Right atrium auricular region (tissue), 2 donors: ENCODE results near the gene PXDC1. TPM values are rescaled to one million over a fixed set of nuclear protein-coding genes. Genes with fewer than 3 reads are reported as not detected.

ENCODE experiments used
- DNase-seq: peaks from one replicate; pipeline ENCODE4 v3.0.0-alpha.2; 2019; ENCODE audit warnings: low spot score
- H3K27ac ChIP-seq, 2 donors: fragments of 200-600 bp; sonication (generic); 1 replicate in 1 of 2; 2 replicates in 1 of 2; pipeline ENCODE4 v1.5.1; 2016 to 2019
- H3K27me3 ChIP-seq, 2 donors: fragments of 200-600 bp; sonication (generic); one replicate each; pipeline versions ENCODE4 v1.5.1 to v1.6.0; 2017 to 2019
- H3K36me3 ChIP-seq: fragments of 200-600 bp; sonication (generic); one replicate; pipeline ENCODE4 v1.5.1; 2016
- H3K4me1 ChIP-seq, 2 donors: fragments of 200-600 bp; sonication (generic); one replicate each; pipeline versions ENCODE4 v1.5.1 to v1.6.0; 2017 to 2019
- H3K4me3 ChIP-seq, 2 donors: fragments of 200-600 bp; sonication (generic); 1 replicate in 1 of 2; 2 replicates in 1 of 2; pipeline ENCODE4 v1.5.1; 2017 to 2019; ENCODE audit warnings: mild to moderate bottlenecking in 1 of 2, moderate library complexity in 1 of 2
- H3K9me3 ChIP-seq, 2 donors: fragments of 200-600 bp; sonication (generic); one replicate each; pipeline ENCODE4 v1.5.1; 2019
- total RNA-seq, 2 donors: library from RNA; depleted of rRNA; stranded (reverse); fragments of >200 nt; gene quantifications; one replicate each; pipeline ENCODE4 v1.1.0, GENCODE V29; 2016
- TF ChIP-seq, protein P1 (sequence below), 2 donors: fragments of 200-600 bp; sonication (generic); IDR thresholded peaks; one replicate each; pipeline ENCODE4 v1.5.1; 2019; ENCODE audit warnings: antibody characterized with exemption in 2 of 2

The PXDC1 gene
- total RNA-seq, 2 donors from 2014 or later, result 43.5 to 77.2 TPM

DNA sequence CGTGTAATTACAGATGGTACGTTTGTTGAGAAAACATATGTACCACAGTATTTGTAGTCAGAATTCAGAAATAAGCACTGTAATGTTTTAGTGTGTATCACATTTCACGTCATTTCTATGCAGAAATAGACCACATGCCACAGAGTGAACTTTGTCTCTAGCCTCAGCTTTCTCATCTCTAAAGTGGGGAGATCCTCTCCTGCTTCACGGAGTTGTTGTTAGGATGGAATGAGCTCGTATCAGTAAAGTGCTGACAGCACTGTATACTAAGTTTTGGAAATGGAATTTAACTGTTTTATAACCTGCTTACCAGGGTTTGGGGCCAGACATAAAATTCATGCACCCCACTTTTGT lies 34.2 kb upstream of the PXDC1 start:
- DNase-seq, result no peak
- no peaks in the 10 kb centered on the region for H3K27me3 ChIP-seq
- no peaks in the 10 kb centered on the region for H3K4me1 ChIP-seq
- no peak overlapping the region for H3K27ac ChIP-seq
- no peaks in the 10 kb centered on the region for H3K36me3 ChIP-seq
- TF ChIP-seq, protein P1, sequence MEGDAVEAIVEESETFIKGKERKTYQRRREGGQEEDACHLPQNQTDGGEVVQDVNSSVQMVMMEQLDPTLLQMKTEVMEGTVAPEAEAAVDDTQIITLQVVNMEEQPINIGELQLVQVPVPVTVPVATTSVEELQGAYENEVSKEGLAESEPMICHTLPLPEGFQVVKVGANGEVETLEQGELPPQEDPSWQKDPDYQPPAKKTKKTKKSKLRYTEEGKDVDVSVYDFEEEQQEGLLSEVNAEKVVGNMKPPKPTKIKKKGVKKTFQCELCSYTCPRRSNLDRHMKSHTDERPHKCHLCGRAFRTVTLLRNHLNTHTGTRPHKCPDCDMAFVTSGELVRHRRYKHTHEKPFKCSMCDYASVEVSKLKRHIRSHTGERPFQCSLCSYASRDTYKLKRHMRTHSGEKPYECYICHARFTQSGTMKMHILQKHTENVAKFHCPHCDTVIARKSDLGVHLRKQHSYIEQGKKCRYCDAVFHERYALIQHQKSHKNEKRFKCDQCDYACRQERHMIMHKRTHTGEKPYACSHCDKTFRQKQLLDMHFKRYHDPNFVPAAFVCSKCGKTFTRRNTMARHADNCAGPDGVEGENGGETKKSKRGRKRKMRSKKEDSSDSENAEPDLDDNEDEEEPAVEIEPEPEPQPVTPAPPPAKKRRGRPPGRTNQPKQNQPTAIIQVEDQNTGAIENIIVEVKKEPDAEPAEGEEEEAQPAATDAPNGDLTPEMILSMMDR (IDR thresholded peaks at IDR 0.05), result no peak
- no peak overlapping the region for H3K4me3 ChIP-seq
- no peaks in the 10 kb centered on the region for H3K9me3 ChIP-seq

DNA sequence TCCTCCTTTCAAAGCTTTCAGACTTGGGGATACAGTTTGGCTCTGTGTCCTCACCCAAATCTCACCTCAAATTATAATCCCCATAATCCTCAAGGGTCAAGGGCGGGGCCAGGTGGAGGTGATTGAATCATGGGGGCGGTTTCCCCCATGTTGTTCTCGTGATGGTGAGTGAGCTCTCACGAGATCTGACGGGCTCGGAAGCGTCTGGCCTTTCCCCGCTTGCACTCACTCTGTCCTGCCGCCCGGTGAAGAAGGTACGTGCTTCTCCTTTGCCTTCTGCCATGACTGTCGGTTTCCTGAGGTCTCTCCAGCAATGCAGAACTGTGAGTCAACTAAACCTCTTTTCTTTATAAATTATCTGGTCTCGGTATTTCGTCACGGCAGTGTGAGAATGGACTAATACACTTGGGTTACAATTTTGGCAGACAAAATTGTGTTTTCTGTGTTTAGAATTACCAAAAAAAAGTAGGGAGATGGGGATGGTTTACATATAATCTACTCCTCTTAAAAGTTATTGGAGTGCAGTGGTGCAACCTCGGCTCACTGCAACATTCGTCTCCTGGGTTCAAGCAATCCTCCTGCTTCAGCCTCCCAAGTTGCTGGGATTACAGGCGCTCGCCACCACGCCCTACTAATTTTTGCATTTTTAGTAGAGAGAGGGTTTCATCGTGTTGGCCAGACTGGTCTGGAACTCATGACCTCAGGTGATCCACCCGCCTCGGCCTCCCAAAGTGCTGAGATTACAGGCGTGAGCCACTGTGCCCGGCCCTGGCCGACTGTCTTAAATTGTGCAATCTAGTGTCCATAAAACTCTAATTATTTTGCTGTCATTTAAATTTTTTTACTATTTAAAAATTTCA lies 33.6 kb upstream of the PXDC1 start:
- no peaks in the 10 kb centered on the region for H3K9me3 ChIP-seq
- H3K4me3 ChIP-seq, result no peak overlapping the region
- TF ChIP-seq, protein P1 (IDR thresholded peaks at IDR 0.05), result no peak
- no peak overlapping the region for H3K27ac ChIP-seq
- no peaks in the 10 kb centered on the region for H3K4me1 ChIP-seq
- H3K36me3 ChIP-seq, result no peaks in the 10 kb centered on the region
- H3K27me3 ChIP-seq, result no peaks in the 10 kb centered on the region
- no peak for DNase-seq

DNA sequence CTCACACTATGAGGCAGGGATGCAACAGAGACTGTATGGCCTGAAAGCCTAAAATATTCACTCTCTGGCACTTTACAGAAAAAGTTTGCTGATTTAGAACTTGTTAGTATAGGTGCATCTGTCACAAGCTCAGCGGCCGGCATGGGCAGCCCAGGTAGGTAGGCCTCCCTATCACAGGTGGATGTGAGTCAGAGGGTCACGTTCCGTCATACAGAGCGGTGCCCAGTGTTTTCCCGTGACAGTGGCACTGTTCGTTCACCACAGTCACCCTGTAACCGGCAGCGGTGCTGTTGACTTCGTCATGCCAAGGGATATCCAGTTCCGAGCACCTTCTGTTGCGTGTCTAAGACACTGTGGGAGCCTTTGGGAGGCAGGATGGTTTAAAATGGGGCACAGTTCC lies 32.9 kb upstream of the PXDC1 start:
- TF ChIP-seq, protein P1 (IDR thresholded peaks at IDR 0.05), result no peak
- Histone ChIP-seq H3K36me3 (no peaks in the 10 kb centered on the region), H3K4me3 (no peak overlapping the region), H3K4me1 (no peaks in the 10 kb centered on the region), H3K9me3 (no peaks in the 10 kb centered on the region), H3K27me3 (no peaks in the 10 kb centered on the region), H3K27ac (no peak overlapping the region)
- DNase-seq, result no peak

DNA sequence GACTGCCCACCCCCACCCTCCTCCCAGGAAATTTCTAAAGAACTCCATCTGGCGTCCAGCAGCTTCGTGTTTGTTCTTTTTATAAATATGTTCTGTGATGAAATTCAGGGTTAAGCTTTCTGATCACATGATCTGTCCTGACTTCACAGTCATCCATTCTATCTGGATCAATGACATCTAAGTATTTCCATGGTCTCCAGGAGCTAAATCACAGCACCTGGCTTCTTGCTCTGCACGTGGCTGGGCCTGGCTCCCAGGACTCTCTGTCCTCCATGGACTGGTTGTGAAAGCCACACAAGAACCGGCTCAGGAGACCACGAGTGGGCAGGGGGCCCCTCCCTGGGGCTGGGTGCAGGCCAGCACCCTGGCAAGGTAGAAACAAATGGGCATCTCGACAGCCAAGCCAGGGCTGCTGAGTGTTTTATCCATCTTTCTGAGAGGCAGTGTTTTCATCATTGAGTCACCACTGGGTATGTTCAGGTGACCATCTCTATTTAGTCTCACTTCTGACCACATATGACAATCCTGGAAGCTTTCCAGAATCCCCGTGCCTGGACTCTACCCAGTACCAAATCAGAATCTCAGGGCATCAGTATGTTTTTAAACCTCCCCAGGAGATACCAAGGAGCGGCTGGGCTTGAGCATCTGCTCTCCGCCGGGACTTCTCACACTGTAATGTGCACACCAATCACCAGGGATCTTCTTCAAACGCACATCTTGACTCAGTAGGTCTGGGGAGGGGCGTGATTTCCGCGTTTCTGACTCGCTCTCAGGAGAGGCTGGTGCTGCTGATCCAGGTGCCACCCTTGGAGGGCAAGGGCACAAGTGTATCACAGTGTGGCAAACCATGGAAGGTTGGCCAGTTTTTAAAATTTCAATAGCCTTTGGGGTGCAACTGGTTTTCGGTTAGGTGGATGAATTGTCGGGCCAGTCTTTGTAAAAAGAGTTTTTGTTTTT lies 31.6 kb upstream of the PXDC1 start:
- H3K27ac ChIP-seq, result no peak overlapping the region
- no peaks in the 10 kb centered on the region for H3K36me3 ChIP-seq
- H3K27me3 ChIP-seq, result no peaks in the 10 kb centered on the region
- TF ChIP-seq, protein P1 (IDR thresholded peaks at IDR 0.05), result no peak
- H3K4me1 ChIP-seq, result no peaks in the 10 kb centered on the region
- no peak overlapping the region for H3K4me3 ChIP-seq
- no peaks in the 10 kb centered on the region for H3K9me3 ChIP-seq
- no peak for DNase-seq

DNA sequence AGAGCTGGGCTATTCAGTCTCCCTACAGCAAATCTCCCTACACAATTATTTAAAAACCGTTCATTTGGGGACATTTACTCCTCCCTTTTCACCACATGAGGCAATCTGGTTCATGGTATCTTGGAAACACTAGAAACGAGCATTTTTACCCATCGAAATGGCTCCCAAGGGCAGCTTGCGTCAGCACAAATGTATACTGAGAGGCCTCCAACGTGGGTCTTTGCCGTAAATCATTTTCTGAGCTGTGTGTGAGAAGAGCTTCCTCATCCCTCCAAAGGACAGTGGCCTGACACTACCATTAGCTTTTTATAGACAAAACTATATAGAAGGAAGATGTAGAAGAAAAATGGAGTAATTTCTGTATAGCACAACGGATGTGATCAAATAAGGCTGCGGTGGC lies 30.0 kb upstream of the PXDC1 start:
- no peak overlapping the region for H3K4me3 ChIP-seq
- TF ChIP-seq, protein P1 (IDR thresholded peaks at IDR 0.05), result no peak
- no peaks in the 10 kb centered on the region for H3K27me3 ChIP-seq
- H3K27ac ChIP-seq, result no peak overlapping the region
- no peaks in the 10 kb centered on the region for H3K36me3 ChIP-seq
- DNase-seq, result no peak
- H3K9me3 ChIP-seq, result no peaks in the 10 kb centered on the region
- H3K4me1 ChIP-seq, result no peaks in the 10 kb centered on the region
